HL-60 (cell line): Measurements from ENCODE around the gene CFAP46.

Experiments used
- CTCF ChIP-seq: IDR thresholded peaks from one replicate; pipeline ENCODE4 v1.5.1; 2011; ENCODE audit warnings: low read length, control low read depth, inconsistent platforms; ENCODE audit not compliant: insufficient read depth
- POLR2AphosphoS5 ChIP-seq: IDR thresholded peaks from 2 replicates; pipeline ENCODE4 v1.6.1; 2012; ENCODE audit warnings: low read depth

DNA sequence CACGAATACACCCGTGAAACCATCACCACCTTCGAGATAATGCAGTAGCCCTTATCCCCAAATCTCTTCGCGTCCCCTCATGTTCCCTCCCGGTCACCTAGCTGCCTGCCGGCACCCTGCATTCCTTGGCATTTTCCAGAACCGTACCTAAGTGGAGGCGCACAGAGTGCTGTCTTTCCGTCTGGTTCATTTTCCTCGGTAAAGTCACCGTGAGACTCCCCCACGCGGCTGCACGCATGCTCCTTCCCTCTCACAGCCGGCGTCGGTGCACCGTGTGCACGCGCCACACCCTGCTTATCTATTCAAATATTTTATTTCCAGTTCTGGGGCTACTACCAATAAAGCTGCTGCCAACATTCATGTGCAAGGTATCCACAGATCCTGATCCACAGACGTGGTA is 90.9 kb downstream of the CFAP46 start:
- no peak for TF ChIP-seq CTCF
- no peak for TF ChIP-seq POLR2AphosphoS5
